ENCODE data around the gene SLC26A5.

The SLC26A5 gene

DNA sequence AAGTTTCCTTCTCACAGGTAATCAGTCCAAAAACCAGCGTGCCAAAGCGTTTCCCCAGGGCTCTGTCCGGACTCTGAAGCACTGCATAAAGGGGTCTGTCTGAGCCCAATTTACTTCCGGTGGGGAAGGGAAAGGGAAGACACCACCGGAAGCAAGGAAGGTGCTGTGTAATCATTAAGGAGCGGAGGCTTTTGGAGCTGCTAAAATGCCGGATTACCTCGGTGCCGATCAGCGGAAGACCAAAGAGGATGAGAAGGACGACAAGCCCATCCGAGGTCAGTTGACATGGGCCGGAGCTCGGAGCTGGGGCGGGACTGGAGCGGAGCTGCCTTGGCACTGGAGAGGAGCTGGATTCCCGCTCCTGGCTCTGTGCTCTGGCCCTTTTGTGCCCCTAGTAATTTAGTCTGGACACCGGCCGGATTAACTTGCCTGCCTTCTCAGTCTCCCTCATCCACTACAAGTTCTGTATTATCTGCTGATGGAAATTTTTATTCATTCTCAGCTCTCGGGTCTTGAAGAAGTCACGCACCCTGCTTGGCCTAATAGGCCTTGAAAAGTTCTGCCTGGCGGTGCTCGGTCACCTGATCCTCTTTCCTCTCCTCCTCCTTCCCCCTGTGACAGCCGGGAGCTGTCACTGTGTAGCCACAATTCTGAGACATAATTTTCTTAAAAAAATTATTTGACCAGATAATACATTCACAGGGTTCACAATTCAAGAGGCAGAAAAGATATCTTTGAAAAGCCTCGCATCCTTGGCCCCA, 98.3 kb downstream of the SLC26A5 start, which contains the start of gene PSMC2:
PSMC2 (plus strand) TSS at position 137 of the 761 bp plus-strand sequence; CDS start at position 206, 69 bp downstream.
- H4K91ac ChIP-seq (ENCODE audit: low read depth, low read length, poor library complexity): no peak within 1 kb of the TSS
- H2AK5ac ChIP-seq (ENCODE audit: low read depth, low read length): no peak within 1 kb of the TSS
- H3K9ac ChIP-seq (ENCODE audit: low read depth, low read length, poor library complexity): peak within 1 kb of the TSS; percentile 87
- H3K36me3 ChIP-seq (replicated peaks in 1 of 2; ENCODE audit: control insufficient read depth in 2 of 2, insufficient read depth in 2 of 2, low read length in 2 of 2): peaks cover 2 to 23% of the 10 kb centered on the region in 2 donors
- peak within 1 kb of the TSS; percentile 88 for H2AFZ ChIP-seq (ENCODE audit: low read length)
- H2BK120ac ChIP-seq (ENCODE audit: low read depth, low read length): no peak within 1 kb of the TSS
- no peak within 1 kb of the TSS for H2BK12ac ChIP-seq (ENCODE audit: low read length)
- H3K4me1 ChIP-seq (ENCODE audit: control insufficient read depth in 2 of 2, insufficient read depth in 1 of 2, low read depth in 1 of 2, low read length in 2 of 2): peaks cover 3 to 9% of the 10 kb centered on the region in 2 donors
- H3K4me3 ChIP-seq (ENCODE audit: low read length in 2 of 2): peak within 1 kb of the TSS; percentile 84 to 94
- no peak within 1 kb of the TSS for H2BK5ac ChIP-seq (ENCODE audit: low read length)
- no CpG with 5 or more reads among the region's 25 CpGs for WGBS, 2 donors (ENCODE audit: extremely low coverage in 2 of 2, insufficient read length in 2 of 2, insufficient replicate concordance in 1 of 2)
- DNase-seq (ENCODE audit: low spot score): peak; percentile 87
- peak within 1 kb of the TSS; percentile 42 for H3K4me2 ChIP-seq (ENCODE audit: insufficient read depth, low read length, poor library complexity, severe bottlenecking)
- peak within 1 kb of the TSS; percentile 76 for H3K18ac ChIP-seq (ENCODE audit: low read length)
- H3K23ac ChIP-seq (ENCODE audit: low read depth, low read length, poor library complexity): peak within 1 kb of the TSS; percentile 47
- no peaks in the 10 kb centered on the region for H3K27me3 ChIP-seq (ENCODE audit: control insufficient read depth in 3 of 3, insufficient read depth in 3 of 3, low read depth in 1 of 3, low read length in 3 of 3)
- H2BK15ac ChIP-seq (ENCODE audit: low read length): no peak within 1 kb of the TSS
- no peak within 1 kb of the TSS for H4K8ac ChIP-seq (ENCODE audit: low read depth, low read length)
- no peak within 1 kb of the TSS for H3K4ac ChIP-seq (ENCODE audit: low read length)
- H3K79me1 ChIP-seq (ENCODE audit: low read depth, low read length): peaks cover 8% of the 10 kb centered on the region
- H3K14ac ChIP-seq (ENCODE audit: low read length): no peak within 1 kb of the TSS
- no peaks in the 10 kb centered on the region for H3K9me3 ChIP-seq (replicated peaks in 1 of 2; ENCODE audit: control insufficient read depth in 2 of 2, insufficient read depth in 1 of 2, low read depth in 1 of 2, low read length in 2 of 2)
- H3K27ac ChIP-seq (replicated peaks; ENCODE audit: low read length): peak within 1 kb of the TSS; percentile 65

DNA sequence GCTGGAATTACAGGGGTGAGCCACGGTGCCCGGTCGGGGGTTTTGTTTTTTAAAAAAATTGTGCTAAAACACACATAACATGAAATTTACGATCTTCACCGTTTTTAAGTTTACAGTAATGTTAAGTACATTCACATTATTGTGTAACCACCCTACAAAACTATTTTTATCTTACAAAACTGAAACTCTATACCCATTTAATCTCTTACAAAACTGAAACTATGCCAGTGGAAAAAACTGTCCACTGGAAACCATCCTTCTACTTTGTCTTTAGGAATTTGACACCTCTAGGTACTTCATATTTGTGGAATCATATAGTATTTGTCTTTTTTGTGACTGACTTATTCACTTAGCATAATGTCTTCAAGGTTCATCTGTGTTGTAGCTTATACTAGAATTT, 99.6 kb downstream of the SLC26A5 start:
- no peak overlapping the region for H2BK12ac ChIP-seq (ENCODE audit: low read length)
- H4K91ac ChIP-seq (ENCODE audit: low read depth, low read length, poor library complexity): no peak overlapping the region
- H2BK120ac ChIP-seq (ENCODE audit: low read depth, low read length): no peak overlapping the region
- H3K9ac ChIP-seq (ENCODE audit: low read depth, low read length, poor library complexity): no peak overlapping the region
- H3K27me3 ChIP-seq (ENCODE audit: control insufficient read depth in 3 of 3, insufficient read depth in 3 of 3, low read depth in 1 of 3, low read length in 3 of 3): no peaks in the 10 kb centered on the region
- H3K18ac ChIP-seq (ENCODE audit: low read length): no peak overlapping the region
- peaks cover 8% of the 10 kb centered on the region for H3K79me1 ChIP-seq (ENCODE audit: low read depth, low read length)
- no peak overlapping the region for H3K4ac ChIP-seq (ENCODE audit: low read length)
- H3K9me3 ChIP-seq (replicated peaks in 1 of 2; ENCODE audit: control insufficient read depth in 2 of 2, insufficient read depth in 1 of 2, low read depth in 1 of 2, low read length in 2 of 2): no peaks in the 10 kb centered on the region
- H3K14ac ChIP-seq (ENCODE audit: low read length): no peak overlapping the region
- H3K23ac ChIP-seq (ENCODE audit: low read depth, low read length, poor library complexity): no peak overlapping the region
- no peak overlapping the region for H4K8ac ChIP-seq (ENCODE audit: low read depth, low read length)
- no peak overlapping the region for H2AK5ac ChIP-seq (ENCODE audit: low read depth, low read length)
- no peak overlapping the region for H3K27ac ChIP-seq (replicated peaks; ENCODE audit: low read length)
- no peak for DNase-seq (ENCODE audit: low spot score)
- H3K4me1 ChIP-seq (ENCODE audit: control insufficient read depth in 2 of 2, insufficient read depth in 1 of 2, low read depth in 1 of 2, low read length in 2 of 2): peaks cover 3 to 9% of the 10 kb centered on the region in 2 donors
- no peak overlapping the region for H3K4me2 ChIP-seq (ENCODE audit: insufficient read depth, low read length, poor library complexity, severe bottlenecking)
- no peak overlapping the region for H3K4me3 ChIP-seq (ENCODE audit: low read length in 2 of 2)
- peak overlapping the region; percentile 88 for H2AFZ ChIP-seq (ENCODE audit: low read length)
- no CpG with 5 or more reads among the region's 5 CpGs for WGBS, 2 donors (ENCODE audit: extremely low coverage in 2 of 2, insufficient read length in 2 of 2, insufficient replicate concordance in 1 of 2)
- no peak overlapping the region for H2BK15ac ChIP-seq (ENCODE audit: low read length)
- H3K36me3 ChIP-seq (replicated peaks in 1 of 2; ENCODE audit: control insufficient read depth in 2 of 2, insufficient read depth in 2 of 2, low read length in 2 of 2): peaks cover 2 to 19% of the 10 kb centered on the region in 2 donors
- no peak overlapping the region for H2BK5ac ChIP-seq (ENCODE audit: low read length)

DNA sequence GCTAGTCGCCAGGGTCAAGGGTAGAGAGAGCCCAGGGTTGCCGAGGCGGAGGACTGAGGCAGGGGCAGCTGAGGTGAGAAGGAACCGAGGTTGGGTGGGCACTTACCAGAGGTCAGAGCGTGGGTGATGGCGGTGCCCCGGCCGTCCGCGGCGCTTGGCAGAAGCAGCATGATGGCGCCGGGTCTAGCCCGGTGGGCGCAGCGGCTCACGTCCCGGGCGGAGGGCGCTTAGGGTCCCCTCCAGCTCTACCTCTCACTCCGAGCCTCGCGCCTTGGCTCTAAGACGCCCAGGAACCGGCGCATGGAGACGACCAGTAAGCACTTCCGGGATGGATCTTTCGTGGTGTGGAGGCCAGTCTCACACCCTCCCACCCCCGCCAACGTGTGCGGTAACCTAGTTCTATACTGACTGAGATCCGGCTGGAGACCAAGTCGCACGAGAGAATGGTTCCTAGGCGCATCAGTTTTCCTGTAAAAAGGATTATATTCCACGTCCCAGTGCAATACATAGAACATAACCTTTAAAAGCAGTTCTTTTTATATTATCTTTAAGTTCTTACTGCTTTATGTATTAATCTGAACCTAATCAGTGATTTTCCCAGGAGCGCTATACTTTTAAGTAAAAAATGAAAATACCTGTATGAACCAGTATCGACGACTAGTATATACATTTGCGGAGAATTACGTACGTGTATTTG, 101.4 kb downstream of the SLC26A5 start, which contains the start of gene DNAJC2:
DNAJC2 (minus strand) TSS at position 315 of the 697 bp plus-strand sequence; CDS start at position 170, 145 bp downstream.
- H3K14ac ChIP-seq (ENCODE audit: low read length): peak within 1 kb of the TSS; percentile 21
- H3K27ac ChIP-seq (replicated peaks; ENCODE audit: low read length): peak within 1 kb of the TSS; percentile 64
- H3K18ac ChIP-seq (ENCODE audit: low read length): peak within 1 kb of the TSS; percentile 20
- peak within 1 kb of the TSS; percentile 85 for H4K91ac ChIP-seq (ENCODE audit: low read depth, low read length, poor library complexity)
- peak; percentile 83 for DNase-seq (ENCODE audit: low spot score)
- peak within 1 kb of the TSS; percentile 82 to 97 for H3K4me3 ChIP-seq (ENCODE audit: low read length in 2 of 2)
- H3K79me1 ChIP-seq (ENCODE audit: low read depth, low read length): peaks cover 8% of the 10 kb centered on the region
- H3K4me2 ChIP-seq (ENCODE audit: insufficient read depth, low read length, poor library complexity, severe bottlenecking): peak within 1 kb of the TSS; percentile 68
- no CpG with 5 or more reads among the region's 43 CpGs for WGBS, 2 donors (ENCODE audit: extremely low coverage in 2 of 2, insufficient read length in 2 of 2, insufficient replicate concordance in 1 of 2)
- peak within 1 kb of the TSS; percentile 89 for H2AFZ ChIP-seq (ENCODE audit: low read length)
- H3K9ac ChIP-seq (ENCODE audit: low read depth, low read length, poor library complexity): peak within 1 kb of the TSS; percentile 97
- H2AK5ac ChIP-seq (ENCODE audit: low read depth, low read length): peak within 1 kb of the TSS; percentile 51
- peaks cover 3 to 9% of the 10 kb centered on the region in 2 donors for H3K4me1 ChIP-seq (ENCODE audit: control insufficient read depth in 2 of 2, insufficient read depth in 1 of 2, low read depth in 1 of 2, low read length in 2 of 2)
- no peak within 1 kb of the TSS for H3K4ac ChIP-seq (ENCODE audit: low read length)
- no peak within 1 kb of the TSS for H2BK120ac ChIP-seq (ENCODE audit: low read depth, low read length)
- peak within 1 kb of the TSS; percentile 24 for H4K8ac ChIP-seq (ENCODE audit: low read depth, low read length)
- H3K27me3 ChIP-seq (ENCODE audit: control insufficient read depth in 3 of 3, insufficient read depth in 3 of 3, low read depth in 1 of 3, low read length in 3 of 3): no peaks in the 10 kb centered on the region
- no peak within 1 kb of the TSS for H2BK12ac ChIP-seq (ENCODE audit: low read length)
- H3K23ac ChIP-seq (ENCODE audit: low read depth, low read length, poor library complexity): peak within 1 kb of the TSS; percentile 97
- no peak within 1 kb of the TSS for H2BK15ac ChIP-seq (ENCODE audit: low read length)
- no peak within 1 kb of the TSS for H2BK5ac ChIP-seq (ENCODE audit: low read length)
- peaks cover 3 to 27% of the 10 kb centered on the region in 2 donors for H3K36me3 ChIP-seq (replicated peaks in 1 of 2; ENCODE audit: control insufficient read depth in 2 of 2, insufficient read depth in 2 of 2, low read length in 2 of 2)
- H3K9me3 ChIP-seq (replicated peaks in 1 of 2; ENCODE audit: control insufficient read depth in 2 of 2, insufficient read depth in 1 of 2, low read depth in 1 of 2, low read length in 2 of 2): no peaks in the 10 kb centered on the region

Measured in neuronal stem cell (in vitro differentiated cells).